ENCODE results near the gene CYTL1.

CYTL1 gene

DNA sequence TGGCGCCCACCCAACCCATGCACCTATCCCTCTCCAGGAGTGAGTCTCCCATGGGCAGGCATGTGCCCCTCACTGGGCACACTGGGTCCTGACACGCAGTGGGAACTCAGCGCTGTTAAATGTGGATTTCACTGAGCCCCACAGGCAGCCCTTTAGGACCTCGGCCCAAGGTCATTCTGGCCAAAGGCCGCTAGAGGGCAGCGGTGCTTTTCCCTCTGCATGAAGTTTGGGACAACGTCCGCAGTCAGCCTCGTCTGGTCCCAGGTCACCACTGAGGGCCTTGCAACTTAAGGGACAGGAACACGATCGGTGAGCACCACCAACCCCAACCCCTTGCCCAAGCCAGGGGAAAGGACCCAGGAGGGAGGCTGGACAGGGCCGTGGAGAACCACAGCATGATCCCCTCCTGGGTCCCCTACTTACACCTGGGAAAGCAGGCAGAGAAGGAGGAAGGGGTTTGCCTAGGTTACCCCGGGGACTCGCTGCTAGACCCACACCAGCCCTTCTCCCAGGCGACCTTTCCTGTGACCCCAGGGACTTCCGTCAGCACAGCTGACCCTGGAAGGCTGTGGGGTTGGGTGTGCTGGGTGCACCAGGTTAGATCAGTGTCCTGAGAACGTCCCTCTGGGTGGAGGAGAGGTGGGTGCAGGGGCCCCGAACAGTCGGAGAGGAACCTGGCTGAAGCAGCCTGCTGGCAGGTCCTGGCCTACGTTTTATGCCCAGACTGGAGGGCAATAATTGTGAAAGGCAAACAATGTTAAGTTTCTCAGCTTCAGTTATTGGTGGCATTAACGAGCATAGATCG lies 24.0 kb downstream of the CYTL1 start:
- DNase-seq = peak; percentile 58

DNA sequence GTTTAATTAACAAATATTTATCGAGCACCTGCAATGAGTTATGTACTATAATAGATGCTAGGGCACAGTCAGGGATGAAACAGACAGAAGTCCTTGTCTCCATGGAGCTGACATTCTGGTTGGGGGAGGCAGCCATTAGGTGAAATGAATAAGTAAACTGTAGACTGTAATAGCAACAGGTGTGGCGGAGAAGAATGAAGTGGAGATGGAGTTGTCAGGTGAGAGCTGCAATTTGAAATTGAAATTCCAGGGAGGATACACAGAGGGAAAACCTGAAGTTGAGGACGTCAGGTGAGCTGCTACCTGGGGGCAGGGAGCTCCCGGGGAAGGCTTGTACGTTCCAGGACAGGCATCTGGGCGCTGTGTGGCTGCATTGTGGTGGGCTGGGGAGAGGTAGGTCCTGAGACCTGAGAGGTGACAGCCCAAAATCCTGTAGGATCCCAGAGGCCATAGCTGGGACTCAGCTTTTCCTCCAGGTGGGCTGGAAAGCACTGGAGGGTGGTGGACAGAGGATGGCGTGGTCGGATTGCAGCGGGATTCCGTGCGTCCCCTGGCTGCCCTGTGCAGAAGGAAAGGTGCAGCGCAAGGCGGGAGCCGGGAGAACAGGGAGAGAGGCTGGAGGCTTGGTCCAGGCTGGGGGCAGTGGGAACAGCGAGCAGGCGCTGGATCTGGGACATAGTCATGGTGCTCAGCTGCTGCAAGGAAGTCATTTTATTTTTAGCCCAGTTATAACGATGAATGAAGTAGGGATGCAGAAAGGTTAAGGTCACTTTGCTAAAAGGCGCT lies 24.8 kb downstream of the CYTL1 start:
- DNase-seq = no peak

DNA sequence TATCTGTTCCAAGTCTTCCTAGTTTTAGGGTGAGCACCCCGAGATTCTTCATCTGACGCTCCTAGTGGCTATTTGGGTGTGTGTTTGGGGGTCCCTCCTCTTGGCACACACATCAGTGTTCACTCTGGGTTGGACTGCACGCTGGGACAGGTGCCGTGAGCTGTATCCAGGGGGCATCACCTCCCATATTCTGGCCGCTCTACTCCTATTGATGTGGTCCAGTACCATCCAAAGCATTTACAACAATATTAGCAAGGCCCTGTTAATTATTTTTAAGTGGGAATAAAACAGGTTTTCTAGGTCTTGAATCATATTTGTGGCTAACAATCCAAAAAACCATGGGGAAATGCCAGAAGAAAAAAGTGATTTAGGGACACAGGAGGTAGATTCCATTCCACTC lies 26.4 kb downstream of the CYTL1 start:
- no peak for DNase-seq

DNA sequence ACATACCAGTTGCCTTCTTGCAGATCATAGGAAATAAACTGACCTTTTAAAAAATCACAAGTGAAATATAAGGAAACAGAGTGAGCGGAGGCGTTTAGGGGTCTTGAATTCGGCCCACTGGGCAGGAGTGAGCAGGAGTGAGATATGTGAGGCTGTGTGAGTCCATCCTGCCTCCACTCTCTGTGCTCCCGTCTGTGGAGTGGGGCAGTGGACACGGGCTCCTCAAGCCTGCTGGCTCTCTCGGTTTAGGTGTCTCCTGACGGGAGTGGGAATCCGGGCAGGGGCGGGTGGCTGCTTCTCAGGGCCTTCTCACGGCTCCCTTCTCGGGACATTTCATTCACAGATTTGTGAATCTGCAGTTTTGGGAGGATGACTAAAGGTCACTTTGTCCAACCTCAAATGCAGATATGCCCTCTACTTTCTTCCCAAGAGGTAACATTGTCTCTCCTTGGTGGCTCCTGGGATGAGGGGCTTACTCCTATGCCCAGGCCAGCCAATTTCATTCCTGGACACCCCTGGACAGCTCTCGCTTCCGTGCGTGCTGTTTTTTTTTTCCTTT lies 27.6 kb downstream of the CYTL1 start:
- DNase-seq = no peak

DNA sequence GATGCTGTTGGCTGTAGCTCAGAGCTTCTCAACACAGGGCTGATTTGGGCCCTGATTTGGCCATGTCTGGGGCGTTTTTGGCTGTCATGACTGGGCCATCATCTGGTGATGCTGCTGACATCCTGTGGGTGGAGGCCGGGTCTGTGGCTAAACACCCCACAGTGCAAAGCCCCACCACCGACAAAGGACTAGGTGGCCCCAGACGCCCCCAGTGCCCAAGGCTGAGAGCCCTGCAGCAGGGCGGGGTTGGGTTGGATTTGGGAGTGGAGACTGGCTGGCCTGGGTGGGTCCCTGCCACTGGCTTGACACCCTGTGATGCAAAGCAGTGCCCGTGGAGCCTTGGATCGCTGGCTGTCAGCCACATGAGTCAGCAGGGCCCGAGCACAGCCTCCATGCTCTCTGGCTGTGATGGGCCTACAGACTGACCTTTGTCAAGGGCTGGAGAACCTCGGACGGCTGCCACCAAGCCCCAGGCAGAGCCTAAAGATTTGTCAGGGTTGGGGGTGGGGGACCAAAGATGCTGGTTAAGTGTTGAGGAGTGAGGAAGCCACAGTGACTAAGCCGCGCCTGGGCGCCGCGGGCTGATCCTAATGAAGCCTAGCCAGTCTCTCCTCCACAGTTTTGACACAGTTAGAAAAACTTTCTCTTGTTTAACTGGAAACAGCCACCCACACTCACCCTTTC lies 28.3 kb downstream of the CYTL1 start:
- DNase-seq = no peak

DNA sequence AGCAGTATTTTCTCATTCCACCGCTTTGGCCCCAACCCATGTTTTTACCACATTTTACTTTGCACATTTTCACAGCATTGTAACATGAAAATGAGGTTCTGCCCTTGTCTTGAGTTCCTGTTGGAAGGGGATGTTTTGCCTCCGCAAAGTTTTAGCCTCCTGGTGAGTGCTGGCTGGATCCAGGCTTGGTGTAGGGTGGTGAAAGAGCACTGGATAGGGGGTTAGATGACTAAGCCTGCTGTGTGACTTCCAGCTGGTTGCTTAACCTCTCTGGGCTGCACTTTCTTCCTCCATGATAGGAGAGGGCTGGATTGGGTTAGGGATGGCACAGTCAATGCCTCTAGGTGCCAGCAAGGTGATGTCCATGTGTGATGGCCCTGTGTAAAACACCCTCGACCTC lies 28.9 kb downstream of the CYTL1 start:
- no peak for DNase-seq

DNA sequence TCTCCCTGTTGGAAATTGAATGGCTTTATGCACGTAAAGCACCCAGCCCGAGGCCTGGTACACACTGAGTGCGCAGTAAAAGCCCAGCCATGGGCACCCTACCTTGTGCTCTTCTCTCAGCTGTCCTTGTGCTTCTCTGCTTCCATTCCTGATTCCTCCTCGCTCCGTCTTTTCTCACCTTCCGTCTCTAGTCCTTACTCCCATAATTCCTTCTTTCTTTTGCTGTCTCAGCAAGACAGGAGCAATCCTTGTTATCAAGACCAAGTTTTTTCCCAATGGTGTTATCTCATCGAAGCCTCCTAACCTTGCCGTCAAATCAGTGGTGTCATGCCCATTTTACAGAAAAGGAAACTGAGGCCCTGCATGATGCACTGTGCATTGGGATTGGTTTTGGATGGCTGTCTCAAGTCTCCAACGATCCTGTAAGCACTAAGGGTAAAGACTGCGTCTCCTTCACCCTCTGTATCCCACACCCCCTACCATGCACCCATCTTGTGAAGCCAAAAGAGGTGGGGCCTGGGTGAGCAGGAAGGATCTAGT lies 30.1 kb downstream of the CYTL1 start:
- DNase-seq = no peak

DNA sequence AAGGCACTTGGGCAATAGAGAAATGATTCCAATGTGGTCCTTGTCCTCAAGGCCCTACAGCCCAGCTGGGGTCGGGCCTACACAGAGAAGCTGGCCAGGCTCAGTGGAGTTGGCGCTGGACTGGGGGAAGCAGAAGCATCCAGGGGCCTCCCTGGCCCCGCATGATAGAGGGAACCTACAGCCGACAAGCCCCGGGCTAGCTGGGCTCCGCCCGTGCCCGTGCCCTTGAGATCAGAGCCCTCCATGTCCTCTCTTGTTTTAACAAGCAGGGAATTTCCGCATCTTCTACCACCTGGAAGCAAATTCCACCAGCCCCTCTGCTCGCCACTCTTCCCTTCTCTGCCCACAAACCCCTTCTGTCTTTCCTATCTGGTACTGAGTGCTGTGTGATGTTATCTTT lies 31.6 kb downstream of the CYTL1 start:
- no peak for DNase-seq

DNA sequence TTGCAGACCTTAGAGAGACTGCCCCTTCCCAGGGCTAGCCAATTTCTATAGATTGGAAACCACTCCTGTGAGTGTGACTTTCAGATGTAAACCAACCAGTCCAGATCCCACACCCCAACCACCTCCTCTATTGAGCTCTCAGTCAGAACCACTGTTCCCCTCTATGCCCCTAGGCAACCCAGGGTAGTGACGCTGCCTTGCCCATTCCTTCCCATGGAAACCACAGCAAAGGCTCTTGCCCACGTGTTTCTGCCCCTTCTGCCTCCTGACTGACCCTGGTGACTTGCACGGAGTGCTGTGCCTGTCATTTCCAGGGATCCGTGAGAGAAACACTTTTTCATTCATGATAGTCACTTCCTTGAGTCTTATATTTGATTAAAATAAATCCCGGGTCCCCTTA lies 32.4 kb downstream of the CYTL1 start:
- no peak for DNase-seq

DNA sequence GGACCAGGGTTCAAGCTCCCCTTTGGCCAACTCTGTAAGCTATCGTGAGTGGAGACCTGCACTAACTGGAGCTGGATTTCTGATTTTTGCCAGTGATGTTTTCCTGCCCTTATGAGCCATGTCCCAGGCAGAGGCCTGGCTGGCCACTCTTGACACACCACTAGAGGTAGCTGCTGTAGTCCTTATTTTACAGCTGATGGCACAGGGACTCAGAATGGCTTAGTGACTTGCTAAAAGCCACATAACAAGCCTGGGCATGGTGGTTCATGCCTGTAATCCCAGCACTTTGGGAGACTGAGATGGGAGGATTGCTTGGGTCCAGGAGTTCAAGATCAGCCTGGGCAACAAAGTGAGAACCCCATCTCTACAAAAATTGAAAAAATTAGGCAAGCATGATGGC lies 33.4 kb downstream of the CYTL1 start:
- no peak for DNase-seq

DNA sequence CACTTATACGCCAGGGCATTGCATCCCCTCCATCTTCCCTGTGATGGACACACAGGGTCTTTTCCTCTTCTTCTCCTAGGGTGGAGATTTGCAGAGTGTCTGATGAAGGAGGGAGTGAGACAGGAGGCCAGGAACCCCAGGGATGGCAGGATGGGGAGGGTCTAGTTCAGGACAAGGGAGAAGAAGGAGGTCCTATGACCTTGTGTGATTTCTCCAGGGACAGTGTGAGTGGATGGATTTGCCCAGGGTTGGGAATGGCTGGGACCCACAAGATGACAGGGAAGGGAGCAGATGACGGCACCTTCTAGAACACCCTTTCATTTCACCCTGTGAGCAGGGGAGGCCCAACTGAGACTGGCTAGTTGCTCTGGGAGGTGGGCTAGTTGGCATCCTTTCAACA lies 34.2 kb downstream of the CYTL1 start:
- no peak for DNase-seq

DNA sequence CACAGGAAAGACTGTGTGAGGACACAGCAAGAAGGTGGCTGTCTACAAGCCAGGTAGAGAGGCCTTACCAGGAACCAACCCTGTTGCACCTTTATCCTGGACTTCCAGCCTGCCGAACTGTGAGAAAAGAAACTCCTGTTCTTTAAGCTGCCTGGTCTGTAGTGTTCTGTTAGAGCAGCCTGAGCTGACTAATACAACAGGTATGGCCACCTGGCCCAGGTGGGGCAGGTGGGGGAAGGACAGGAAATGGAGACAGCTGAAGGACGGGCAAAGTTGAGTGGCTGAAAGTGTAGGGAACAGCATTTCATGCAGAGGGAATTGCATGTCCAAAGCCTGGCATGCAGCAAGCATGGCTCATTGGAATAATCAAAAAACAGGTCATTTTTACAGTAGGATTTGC lies 35.1 kb downstream of the CYTL1 start:
- no peak for DNase-seq

DNA sequence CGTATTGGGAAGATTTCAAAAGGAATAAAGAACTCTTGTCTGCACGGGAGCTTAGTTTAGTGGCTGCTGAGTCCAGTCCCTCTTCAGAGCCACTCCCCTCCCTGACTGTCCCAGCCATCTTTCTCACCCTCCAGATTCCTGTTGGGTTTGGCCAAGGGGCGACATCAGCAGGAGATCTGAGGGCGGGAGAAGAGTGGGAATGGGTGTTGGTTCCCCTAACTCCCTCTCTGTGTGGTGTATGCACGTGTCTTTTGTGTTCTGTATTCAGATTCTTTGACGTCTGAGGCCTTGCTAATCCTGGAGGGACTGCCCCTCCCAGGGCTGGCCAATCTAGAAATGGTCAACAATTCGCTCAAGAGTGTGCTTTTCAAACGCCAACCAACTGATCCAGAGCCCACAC lies 37.4 kb downstream of the CYTL1 start:
- DNase-seq = no peak

DNA sequence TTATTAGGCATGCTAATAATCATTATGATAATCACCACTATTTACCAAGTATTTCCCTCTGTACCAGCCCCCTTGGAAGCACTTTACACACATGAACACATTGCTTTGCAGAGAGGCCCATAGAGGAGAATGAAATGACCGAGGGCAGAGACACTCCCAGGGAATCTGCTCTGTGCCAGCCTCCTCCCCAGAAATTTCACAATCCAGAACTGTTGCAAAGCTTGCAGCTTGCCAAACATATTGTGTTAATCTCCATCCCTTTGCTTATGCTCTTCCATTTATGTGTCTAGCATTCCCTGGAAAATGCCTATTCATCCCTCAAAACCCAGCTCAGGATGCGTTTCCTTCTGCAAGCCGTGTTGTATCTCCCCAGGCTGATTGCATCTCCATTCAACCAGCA lies 37.8 kb downstream of the CYTL1 start:
- no peak for DNase-seq

DNA sequence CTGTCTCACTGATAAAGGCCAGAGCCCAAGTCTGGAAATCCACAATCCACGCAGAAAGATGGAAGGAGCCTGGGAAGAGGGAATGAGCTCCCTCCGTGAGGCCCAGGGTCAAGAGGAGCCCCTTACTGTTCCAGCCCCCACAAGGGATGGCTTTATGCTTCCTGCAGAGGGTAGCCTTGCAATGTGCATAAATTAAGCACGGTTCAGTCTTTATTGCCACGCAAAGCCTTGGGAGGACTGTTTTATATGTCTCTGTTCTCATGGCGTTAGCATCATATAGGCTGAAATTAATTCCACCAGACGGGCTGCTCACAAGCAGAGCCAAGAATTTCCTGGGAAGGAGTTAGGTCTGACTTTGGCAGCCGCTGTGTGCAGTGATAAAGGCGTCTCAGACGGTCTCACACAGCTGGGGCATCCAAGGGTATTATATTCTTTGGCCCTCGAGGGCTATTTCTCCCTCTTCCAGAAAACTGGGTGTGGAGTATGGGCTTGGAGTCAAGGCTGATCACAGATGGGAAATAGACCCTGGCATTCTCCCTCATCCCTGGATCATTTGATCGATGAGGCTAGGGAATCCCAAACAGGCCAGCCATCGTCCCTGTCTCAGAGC lies 38.5 kb downstream of the CYTL1 start:
- DNase-seq = no peak

DNA sequence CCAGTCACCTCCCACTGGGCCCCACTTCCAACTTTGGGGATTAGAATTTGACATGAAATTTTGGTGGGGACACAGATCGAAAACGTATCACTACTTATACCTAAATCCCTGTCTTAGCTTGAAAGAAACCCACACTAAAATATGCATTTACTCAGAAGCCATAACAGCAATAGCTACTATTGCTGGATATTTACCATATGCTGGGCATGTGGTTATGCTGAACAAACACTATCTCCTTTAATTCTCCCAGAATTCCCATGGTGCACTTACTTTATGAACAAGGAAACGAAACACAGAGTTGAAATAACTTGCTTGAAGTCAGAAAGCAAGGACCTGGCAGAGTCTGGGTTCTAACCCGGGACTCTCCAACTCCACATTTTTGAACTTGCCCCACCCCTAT lies 39.3 kb downstream of the CYTL1 start:
- no peak for DNase-seq

DNA sequence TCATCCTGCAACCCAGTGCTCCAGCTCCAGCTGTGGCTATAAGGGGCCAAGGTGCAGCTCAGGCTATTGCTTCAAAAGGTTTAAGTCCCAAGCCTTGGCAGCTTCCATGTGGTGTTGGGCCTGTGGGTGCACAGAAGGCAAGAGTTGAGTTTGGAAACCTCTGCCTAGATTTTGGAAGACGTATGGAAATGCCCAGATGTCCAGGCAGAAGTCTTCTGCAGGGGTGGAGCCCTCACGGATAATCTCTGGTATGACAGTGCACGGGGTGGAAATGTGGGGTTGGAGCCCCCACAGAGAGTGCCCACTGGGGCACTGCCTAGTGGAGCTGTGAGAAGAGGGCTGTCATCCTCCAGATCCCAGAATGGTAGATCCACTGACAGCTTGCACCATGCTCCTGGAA lies 44.5 kb downstream of the CYTL1 start:
- no peak for DNase-seq

DNA sequence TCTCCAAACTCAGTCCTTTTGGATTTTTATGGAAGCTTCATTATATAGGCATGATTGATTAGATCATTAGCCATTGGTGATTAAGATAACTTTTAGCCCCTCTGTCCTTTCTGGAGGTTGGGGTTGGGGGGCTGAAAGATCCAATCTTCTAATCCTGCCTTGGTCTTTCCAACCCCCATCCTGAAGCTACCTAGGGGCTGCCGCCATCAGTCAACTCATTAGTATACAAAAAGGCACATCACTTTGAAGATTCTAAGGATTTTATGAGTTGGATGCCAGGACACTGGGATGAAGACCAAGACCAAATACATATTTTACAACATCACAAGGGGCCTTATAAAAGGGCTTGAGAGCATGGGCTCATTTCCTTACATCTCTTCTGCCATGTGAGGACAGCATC lies 47.5 kb downstream of the CYTL1 start:
- no peak for DNase-seq

DNA sequence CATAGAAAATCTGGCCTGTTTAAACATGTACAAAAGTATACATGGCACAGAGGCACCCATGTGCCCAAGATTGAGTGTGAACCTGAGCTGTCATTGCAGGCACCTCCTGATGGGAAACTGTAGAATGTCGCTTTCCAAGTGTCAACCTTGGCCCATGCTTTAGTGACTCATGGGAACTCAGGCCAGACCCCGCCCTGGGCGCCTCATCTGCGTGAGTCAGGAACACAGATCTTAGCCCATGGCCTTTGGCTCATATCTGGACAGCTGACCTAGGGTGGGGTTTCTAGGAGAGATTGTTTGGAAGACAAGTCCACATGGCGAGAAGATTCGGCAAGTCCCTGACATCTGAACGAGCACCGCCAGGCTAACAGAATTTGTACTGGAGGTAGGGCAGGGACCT lies 50.0 kb downstream of the CYTL1 start:
- no peak for DNase-seq

DNA sequence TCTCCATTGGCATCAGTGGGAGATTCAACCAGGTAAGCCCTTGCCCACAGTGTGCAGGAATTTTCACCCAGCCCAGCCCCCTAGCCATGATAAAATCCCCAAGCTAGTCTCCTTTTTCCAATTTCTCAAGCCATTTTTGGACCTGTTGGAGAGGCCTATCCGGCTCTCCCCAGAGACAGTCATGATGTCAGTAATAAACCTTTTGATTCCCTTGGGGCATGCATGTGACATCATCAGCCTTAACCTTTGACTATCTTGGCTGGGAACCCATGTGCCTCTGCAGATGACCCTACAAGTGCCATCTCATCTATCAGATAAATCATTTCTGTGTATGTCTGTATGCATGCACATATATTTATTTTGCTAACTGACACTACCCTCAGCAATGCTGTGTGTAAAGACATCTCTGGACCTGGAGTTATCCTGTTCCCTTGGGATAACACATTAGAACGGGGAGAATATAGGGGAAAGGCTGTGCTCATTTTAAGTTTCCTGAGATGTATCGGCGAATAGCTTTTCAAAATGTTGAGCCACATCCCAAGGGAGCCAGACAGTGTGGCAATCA lies 51.0 kb downstream of the CYTL1 start:
- no peak for DNase-seq
